ENCODE data around the gene ADAMTSL3. TPM values are rescaled to one million over a fixed set of nuclear protein-coding genes. Genes with fewer than 3 reads are reported as not detected.
"Not testable (repeated sequence)": the region's sequence is repeated elsewhere in the genome, so short reads cannot be mapped to it uniquely, and the experiment has no call there.

The ADAMTSL3 gene
- total RNA-seq, 1 donor from 2014 or later, result 0.07 TPM

GRCh38 chr15:83959477-83959876 is 305.6 kb downstream of the ADAMTSL3 start:
- TF ChIP-seq CTCF (conservative IDR thresholded peaks at IDR 0.05), result no peak
- Mint-ChIP-seq H3K27ac (ENCODE audit: unreplicated experiment) (no peak overlapping the region), H3K9me3 (peaks cover 2% of the 10 kb centered on the region), H3K4me1 (peaks cover 17% of the 10 kb centered on the region), H3K36me3 (ENCODE audit: low read depth) (peaks cover 3% of the 10 kb centered on the region), H3K4me3 (no peak overlapping the region), H3K27me3 (ENCODE audit: low read depth) (peaks cover 3% of the 10 kb centered on the region)
- DNase-seq (ENCODE audit: low read depth, low spot score), result no peak

- no peak overlapping the region for H3K4me3 Mint-ChIP-seq
- no peak for DNase-seq (ENCODE audit: low read depth, low spot score)
- peaks cover 5% of the 10 kb centered on the region for H3K9me3 Mint-ChIP-seq
- H3K27ac Mint-ChIP-seq (ENCODE audit: unreplicated experiment), result no peak overlapping the region
- no peak for TF ChIP-seq CTCF (conservative IDR thresholded peaks at IDR 0.05)
- peaks cover 3% of the 10 kb centered on the region for H3K27me3 Mint-ChIP-seq (ENCODE audit: low read depth)
- peaks cover 17% of the 10 kb centered on the region for H3K4me1 Mint-ChIP-seq
- peaks cover 3% of the 10 kb centered on the region for H3K36me3 Mint-ChIP-seq (ENCODE audit: low read depth)
These were observed 306.4 kb downstream of the ADAMTSL3 start for GRCh38 chr15:83960192-83960829.

GRCh38 chr15:83961311-83961710 is 307.4 kb downstream of the ADAMTSL3 start:
- H3K4me3 Mint-ChIP-seq, result no peak overlapping the region
- peaks cover 17% of the 10 kb centered on the region for H3K4me1 Mint-ChIP-seq
- H3K27ac Mint-ChIP-seq (ENCODE audit: unreplicated experiment), result no peak overlapping the region
- H3K9me3 Mint-ChIP-seq, result peaks cover 5% of the 10 kb centered on the region
- peaks cover 3% of the 10 kb centered on the region for H3K36me3 Mint-ChIP-seq (ENCODE audit: low read depth)
- peaks cover 6% of the 10 kb centered on the region for H3K27me3 Mint-ChIP-seq (ENCODE audit: low read depth)
- TF ChIP-seq CTCF (conservative IDR thresholded peaks at IDR 0.05), result no peak
- DNase-seq (ENCODE audit: low read depth, low spot score), result no peak

GRCh38 chr15:83964967-83965366 is 311.0 kb downstream of the ADAMTSL3 start:
- not testable (repeated sequence) for DNase-seq (ENCODE audit: low read depth, low spot score); H3K27ac Mint-ChIP-seq (ENCODE audit: unreplicated experiment); H3K4me3 Mint-ChIP-seq; H3K36me3 Mint-ChIP-seq (ENCODE audit: low read depth)
- Mint-ChIP-seq H3K9me3 (peaks cover 11% of the 10 kb centered on the region), H3K4me1 (peaks cover 17% of the 10 kb centered on the region), H3K27me3 (ENCODE audit: low read depth) (peaks cover 19% of the 10 kb centered on the region)

- no peak for TF ChIP-seq CTCF (conservative IDR thresholded peaks at IDR 0.05)
- H3K9me3 Mint-ChIP-seq, result peaks cover 9% of the 10 kb centered on the region
- no peak overlapping the region for H3K4me3 Mint-ChIP-seq
- peaks cover 17% of the 10 kb centered on the region for H3K27me3 Mint-ChIP-seq (ENCODE audit: low read depth)
- DNase-seq (ENCODE audit: low read depth, low spot score), result no peak
- H3K4me1 Mint-ChIP-seq, result no peaks in the 10 kb centered on the region
- peaks cover 2% of the 10 kb centered on the region for H3K36me3 Mint-ChIP-seq (ENCODE audit: low read depth)
- no peak overlapping the region for H3K27ac Mint-ChIP-seq (ENCODE audit: unreplicated experiment)
These were observed 316.5 kb downstream of the ADAMTSL3 start for GRCh38 chr15:83970295-83970890.

- peaks cover 9% of the 10 kb centered on the region for H3K36me3 Mint-ChIP-seq (ENCODE audit: low read depth)
- no peak for TF ChIP-seq CTCF (conservative IDR thresholded peaks at IDR 0.05)
- H3K4me3 Mint-ChIP-seq, result no peak overlapping the region
- peaks cover 17% of the 10 kb centered on the region for H3K9me3 Mint-ChIP-seq
- no peaks in the 10 kb centered on the region for H3K4me1 Mint-ChIP-seq
- H3K27me3 Mint-ChIP-seq (ENCODE audit: low read depth), result peaks cover 8% of the 10 kb centered on the region
- no peak for DNase-seq (ENCODE audit: low read depth, low spot score)
- no peak overlapping the region for H3K27ac Mint-ChIP-seq (ENCODE audit: unreplicated experiment)
These were observed 318.1 kb downstream of the ADAMTSL3 start for GRCh38 chr15:83971992-83972391.

Measured in neural crest cell (in vitro differentiated cells).